ENCODE data around the gene ANKRD7.

GRCh38 chr7:118289476-118289875 lies 65.0 kb downstream of the ANKRD7 start:
- no peak for TF ChIP-seq CTCF (IDR thresholded peaks at IDR 0.05; ENCODE audit: insufficient read depth, low read length, poor library complexity, severe bottlenecking)
- TF ChIP-seq EZH2phosphoT487 (conservative IDR thresholded peaks at IDR 0.05; ENCODE audit: low read length): no peak
